ENCODE data around the gene CRYBG1.
"Not testable (repeated sequence)": the region's sequence is repeated elsewhere in the genome, so short reads cannot be mapped to it uniquely, and the experiment has no call there.

CRYBG1 gene

GRCh38 chr6:106511288-106512047 lies 151.0 kb downstream of the CRYBG1 start:
- DNase-seq: peak; percentile 40 to 52

- DNase-seq: peak; percentile 74 to 80
These were observed 151.8 kb downstream of the CRYBG1 start for GRCh38 chr6:106512048-106512967.

- no peak for DNase-seq
These were observed 152.6 kb downstream of the CRYBG1 start for GRCh38 chr6:106512968-106513574.

GRCh38 chr6:106513808-106514582 lies 153.5 kb downstream of the CRYBG1 start:
- no peak for DNase-seq

GRCh38 chr6:106514583-106514885 lies 154.0 kb downstream of the CRYBG1 start:
- DNase-seq: no peak

GRCh38 chr6:106515582-106515981 lies 155.1 kb downstream of the CRYBG1 start:
- not testable (repeated sequence) for DNase-seq

GRCh38 chr6:106516616-106517015 lies 156.1 kb downstream of the CRYBG1 start:
- DNase-seq: no peak

GRCh38 chr6:106517706-106518105 lies 157.2 kb downstream of the CRYBG1 start:
- no peak for DNase-seq

GRCh38 chr6:106518748-106519147 lies 158.2 kb downstream of the CRYBG1 start:
- no peak for DNase-seq

GRCh38 chr6:106519460-106520394 lies 159.2 kb downstream of the CRYBG1 start:
- peak; percentile 76 to 84 for DNase-seq

GRCh38 chr6:106520711-106521401 lies 160.3 kb downstream of the CRYBG1 start:
- peak; percentile 74 to 85 for DNase-seq

GRCh38 chr6:106522562-106523250 lies 162.2 kb downstream of the CRYBG1 start:
- DNase-seq: no peak

- no peak for DNase-seq
These were observed 164.8 kb downstream of the CRYBG1 start for GRCh38 chr6:106525107-106525881.

GRCh38 chr6:106525882-106526275 lies 165.4 kb downstream of the CRYBG1 start:
- no peak for DNase-seq

- no peak for DNase-seq
These were observed 166.6 kb downstream of the CRYBG1 start for GRCh38 chr6:106527117-106527516.

- no peak for DNase-seq
These were observed 167.5 kb downstream of the CRYBG1 start for GRCh38 chr6:106527979-106528378.

GRCh38 chr6:106528521-106528920 lies 168.0 kb downstream of the CRYBG1 start:
- DNase-seq: no peak

- no peak for DNase-seq
These were observed 168.9 kb downstream of the CRYBG1 start for GRCh38 chr6:106529438-106529837.

GRCh38 chr6:106530026-106530425 lies 169.5 kb downstream of the CRYBG1 start:
- no peak for DNase-seq

- no peak for DNase-seq
These were observed 170.0 kb downstream of the CRYBG1 start for GRCh38 chr6:106530502-106530901.

Measured in activated CD4-positive, alpha-beta T cell treated with anti-CD3 and anti-CD28 coated beads, Interleukin-2, amount 50 U/mL, for 48 hours (primary cell).